Measurements from ENCODE around the gene MED1.

DNA sequence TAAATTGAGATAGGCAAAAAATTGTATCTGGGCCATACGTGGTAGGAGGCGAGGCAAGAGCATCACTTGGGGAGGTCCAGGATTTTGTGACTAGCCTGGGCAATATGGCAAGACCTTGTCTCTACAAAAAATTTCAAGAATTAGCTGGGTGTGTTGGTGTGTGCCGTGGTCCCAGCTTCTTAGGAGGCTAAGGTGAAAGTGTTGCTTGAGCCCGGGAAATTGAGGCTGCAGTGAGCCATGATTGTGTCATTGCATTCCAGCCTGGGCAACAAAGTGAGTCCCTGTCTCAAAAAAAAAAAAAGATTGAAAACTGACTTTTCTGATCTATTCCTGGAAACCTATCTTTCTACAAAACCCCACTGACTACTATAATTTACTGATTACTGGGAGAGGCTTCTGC is 36.9 kb upstream of the MED1 start:
- TF ChIP-seq, protein P1, sequence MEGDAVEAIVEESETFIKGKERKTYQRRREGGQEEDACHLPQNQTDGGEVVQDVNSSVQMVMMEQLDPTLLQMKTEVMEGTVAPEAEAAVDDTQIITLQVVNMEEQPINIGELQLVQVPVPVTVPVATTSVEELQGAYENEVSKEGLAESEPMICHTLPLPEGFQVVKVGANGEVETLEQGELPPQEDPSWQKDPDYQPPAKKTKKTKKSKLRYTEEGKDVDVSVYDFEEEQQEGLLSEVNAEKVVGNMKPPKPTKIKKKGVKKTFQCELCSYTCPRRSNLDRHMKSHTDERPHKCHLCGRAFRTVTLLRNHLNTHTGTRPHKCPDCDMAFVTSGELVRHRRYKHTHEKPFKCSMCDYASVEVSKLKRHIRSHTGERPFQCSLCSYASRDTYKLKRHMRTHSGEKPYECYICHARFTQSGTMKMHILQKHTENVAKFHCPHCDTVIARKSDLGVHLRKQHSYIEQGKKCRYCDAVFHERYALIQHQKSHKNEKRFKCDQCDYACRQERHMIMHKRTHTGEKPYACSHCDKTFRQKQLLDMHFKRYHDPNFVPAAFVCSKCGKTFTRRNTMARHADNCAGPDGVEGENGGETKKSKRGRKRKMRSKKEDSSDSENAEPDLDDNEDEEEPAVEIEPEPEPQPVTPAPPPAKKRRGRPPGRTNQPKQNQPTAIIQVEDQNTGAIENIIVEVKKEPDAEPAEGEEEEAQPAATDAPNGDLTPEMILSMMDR (IDR thresholded peaks at IDR 0.05; ENCODE audit: low read depth, low read length, missing input control), result no peak
- TF ChIP-seq TAF1 (conservative IDR thresholded peaks at IDR 0.05) (no peak), SP1 (IDR thresholded peaks at IDR 0.05) (no peak), HNF4G (IDR thresholded peaks at IDR 0.05) (no peak), FOXA1 (IDR thresholded peaks at IDR 0.05) (no peak), GABPA (IDR thresholded peaks at IDR 0.05 in 1 of 2, conservative IDR thresholded peaks at IDR 0.05 in 1 of 2) (no peak), RAD21 (IDR thresholded peaks at IDR 0.05) (no peak), EGR1 (IDR thresholded peaks at IDR 0.05; ENCODE audit: low read depth in 2 of 2) (no peak)
- TF ChIP-seq, protein P2, sequence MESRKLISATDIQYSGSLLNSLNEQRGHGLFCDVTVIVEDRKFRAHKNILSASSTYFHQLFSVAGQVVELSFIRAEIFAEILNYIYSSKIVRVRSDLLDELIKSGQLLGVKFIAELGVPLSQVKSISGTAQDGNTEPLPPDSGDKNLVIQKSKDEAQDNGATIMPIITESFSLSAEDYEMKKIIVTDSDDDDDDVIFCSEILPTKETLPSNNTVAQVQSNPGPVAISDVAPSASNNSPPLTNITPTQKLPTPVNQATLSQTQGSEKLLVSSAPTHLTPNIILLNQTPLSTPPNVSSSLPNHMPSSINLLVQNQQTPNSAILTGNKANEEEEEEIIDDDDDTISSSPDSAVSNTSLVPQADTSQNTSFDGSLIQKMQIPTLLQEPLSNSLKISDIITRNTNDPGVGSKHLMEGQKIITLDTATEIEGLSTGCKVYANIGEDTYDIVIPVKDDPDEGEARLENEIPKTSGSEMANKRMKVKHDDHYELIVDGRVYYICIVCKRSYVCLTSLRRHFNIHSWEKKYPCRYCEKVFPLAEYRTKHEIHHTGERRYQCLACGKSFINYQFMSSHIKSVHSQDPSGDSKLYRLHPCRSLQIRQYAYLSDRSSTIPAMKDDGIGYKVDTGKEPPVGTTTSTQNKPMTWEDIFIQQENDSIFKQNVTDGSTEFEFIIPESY (IDR thresholded peaks at IDR 0.05), result no peak
- TF ChIP-seq, protein P3, sequence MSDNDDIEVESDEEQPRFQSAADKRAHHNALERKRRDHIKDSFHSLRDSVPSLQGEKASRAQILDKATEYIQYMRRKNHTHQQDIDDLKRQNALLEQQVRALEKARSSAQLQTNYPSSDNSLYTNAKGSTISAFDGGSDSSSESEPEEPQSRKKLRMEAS (IDR thresholded peaks at IDR 0.05), result no peak
- TF ChIP-seq, protein P4, sequence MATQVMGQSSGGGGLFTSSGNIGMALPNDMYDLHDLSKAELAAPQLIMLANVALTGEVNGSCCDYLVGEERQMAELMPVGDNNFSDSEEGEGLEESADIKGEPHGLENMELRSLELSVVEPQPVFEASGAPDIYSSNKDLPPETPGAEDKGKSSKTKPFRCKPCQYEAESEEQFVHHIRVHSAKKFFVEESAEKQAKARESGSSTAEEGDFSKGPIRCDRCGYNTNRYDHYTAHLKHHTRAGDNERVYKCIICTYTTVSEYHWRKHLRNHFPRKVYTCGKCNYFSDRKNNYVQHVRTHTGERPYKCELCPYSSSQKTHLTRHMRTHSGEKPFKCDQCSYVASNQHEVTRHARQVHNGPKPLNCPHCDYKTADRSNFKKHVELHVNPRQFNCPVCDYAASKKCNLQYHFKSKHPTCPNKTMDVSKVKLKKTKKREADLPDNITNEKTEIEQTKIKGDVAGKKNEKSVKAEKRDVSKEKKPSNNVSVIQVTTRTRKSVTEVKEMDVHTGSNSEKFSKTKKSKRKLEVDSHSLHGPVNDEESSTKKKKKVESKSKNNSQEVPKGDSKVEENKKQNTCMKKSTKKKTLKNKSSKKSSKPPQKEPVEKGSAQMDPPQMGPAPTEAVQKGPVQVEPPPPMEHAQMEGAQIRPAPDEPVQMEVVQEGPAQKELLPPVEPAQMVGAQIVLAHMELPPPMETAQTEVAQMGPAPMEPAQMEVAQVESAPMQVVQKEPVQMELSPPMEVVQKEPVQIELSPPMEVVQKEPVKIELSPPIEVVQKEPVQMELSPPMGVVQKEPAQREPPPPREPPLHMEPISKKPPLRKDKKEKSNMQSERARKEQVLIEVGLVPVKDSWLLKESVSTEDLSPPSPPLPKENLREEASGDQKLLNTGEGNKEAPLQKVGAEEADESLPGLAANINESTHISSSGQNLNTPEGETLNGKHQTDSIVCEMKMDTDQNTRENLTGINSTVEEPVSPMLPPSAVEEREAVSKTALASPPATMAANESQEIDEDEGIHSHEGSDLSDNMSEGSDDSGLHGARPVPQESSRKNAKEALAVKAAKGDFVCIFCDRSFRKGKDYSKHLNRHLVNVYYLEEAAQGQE (IDR thresholded peaks at IDR 0.05), result no peak
- TF ChIP-seq, protein P5, sequence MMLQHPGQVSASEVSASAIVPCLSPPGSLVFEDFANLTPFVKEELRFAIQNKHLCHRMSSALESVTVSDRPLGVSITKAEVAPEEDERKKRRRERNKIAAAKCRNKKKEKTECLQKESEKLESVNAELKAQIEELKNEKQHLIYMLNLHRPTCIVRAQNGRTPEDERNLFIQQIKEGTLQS (IDR thresholded peaks at IDR 0.05), result no peak

Measured in liver (tissue), 3 donors.